ENCODE measurements around the gene SPDYE4.
A peak's percentile ranks its signal among the peaks of the same experiment; 100 is the strongest.

SPDYE4 gene

GRCh38 chr17:8734876-8735275, 23.5 kb downstream of the SPDYE4 start:
- H3K4me3 ChIP-seq (ENCODE audit: low read depth, low read length): no peak overlapping the region
- TF ChIP-seq CTCF (conservative IDR thresholded peaks at IDR 0.05; ENCODE audit: low read depth, low read length): no peak
- no peak for DNase-seq (ENCODE audit: low read depth)

- no peak overlapping the region for H3K4me3 ChIP-seq (ENCODE audit: low read depth, low read length)
- DNase-seq (ENCODE audit: low read depth): peak; percentile 40
- no peak for TF ChIP-seq CTCF (conservative IDR thresholded peaks at IDR 0.05; ENCODE audit: low read depth, low read length)
Observed at GRCh38 chr17:8732406-8733085, 25.8 kb downstream of the SPDYE4 start.

- DNase-seq (ENCODE audit: low read depth): no peak
- no peak for TF ChIP-seq CTCF (conservative IDR thresholded peaks at IDR 0.05; ENCODE audit: low read depth, low read length)
- no peak overlapping the region for H3K4me3 ChIP-seq (ENCODE audit: low read depth, low read length)
Observed at GRCh38 chr17:8729860-8730259, 28.5 kb downstream of the SPDYE4 start.

GRCh38 chr17:8729421-8729820, 28.9 kb downstream of the SPDYE4 start:
- DNase-seq (ENCODE audit: low read depth): no peak
- TF ChIP-seq CTCF (conservative IDR thresholded peaks at IDR 0.05; ENCODE audit: low read depth, low read length): no peak
- H3K4me3 ChIP-seq (ENCODE audit: low read depth, low read length): no peak overlapping the region

- no peak for TF ChIP-seq CTCF (conservative IDR thresholded peaks at IDR 0.05; ENCODE audit: low read depth, low read length)
- H3K4me3 ChIP-seq (ENCODE audit: low read depth, low read length): no peak overlapping the region
- no peak for DNase-seq (ENCODE audit: low read depth)
Observed at GRCh38 chr17:8728971-8729370, 29.4 kb downstream of the SPDYE4 start.

- DNase-seq (ENCODE audit: low read depth): no peak
- TF ChIP-seq CTCF (conservative IDR thresholded peaks at IDR 0.05; ENCODE audit: low read depth, low read length): no peak
Observed at GRCh38 chr17:8728251-8728938, 30.0 kb downstream of the SPDYE4 start.

More at GRCh38 chr17:8728251-8728938, 30.0 kb downstream of the SPDYE4 start:
- no peak overlapping the region for H3K4me3 ChIP-seq (ENCODE audit: low read depth, low read length)

All from choroid plexus epithelial cell (primary cell).